Effector CD4-positive, alpha-beta T cell (primary cell): ENCODE data around the gene ARMC2.
A peak's percentile ranks its signal among the peaks of the same experiment; 100 is the strongest.

ENCODE experiments used
- DNase-seq: peaks from one replicate; pipeline ENCODE4 v3.0.0-alpha.2; 2020

Gene ARMC2

DNA sequence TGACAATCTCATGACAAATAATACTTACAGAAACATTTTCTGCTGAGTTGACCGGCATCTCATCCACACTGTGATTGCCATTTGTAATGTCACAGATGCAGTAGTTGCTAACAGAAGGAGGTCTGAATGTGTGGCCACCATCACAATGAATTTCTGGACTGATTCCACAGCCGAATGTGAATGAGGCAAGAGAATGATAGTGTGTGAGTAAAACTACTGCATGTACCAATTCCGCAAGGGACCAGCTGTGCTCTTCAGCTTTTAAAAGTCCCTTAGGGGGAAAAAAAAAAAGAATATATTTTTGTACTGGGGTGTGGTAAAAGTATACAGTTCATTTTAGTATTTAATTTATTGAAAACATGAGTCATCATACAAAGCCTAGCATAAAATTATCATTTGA, 150.3 kb downstream of the ARMC2 start:
- no peak for DNase-seq

GRCh38 chr6:108999428-108999827, 151.2 kb downstream of the ARMC2 start:
- no peak for DNase-seq

- DNase-seq, result no peak
These were observed 152.1 kb downstream of the ARMC2 start for GRCh38 chr6:109000289-109000688.

DNA sequence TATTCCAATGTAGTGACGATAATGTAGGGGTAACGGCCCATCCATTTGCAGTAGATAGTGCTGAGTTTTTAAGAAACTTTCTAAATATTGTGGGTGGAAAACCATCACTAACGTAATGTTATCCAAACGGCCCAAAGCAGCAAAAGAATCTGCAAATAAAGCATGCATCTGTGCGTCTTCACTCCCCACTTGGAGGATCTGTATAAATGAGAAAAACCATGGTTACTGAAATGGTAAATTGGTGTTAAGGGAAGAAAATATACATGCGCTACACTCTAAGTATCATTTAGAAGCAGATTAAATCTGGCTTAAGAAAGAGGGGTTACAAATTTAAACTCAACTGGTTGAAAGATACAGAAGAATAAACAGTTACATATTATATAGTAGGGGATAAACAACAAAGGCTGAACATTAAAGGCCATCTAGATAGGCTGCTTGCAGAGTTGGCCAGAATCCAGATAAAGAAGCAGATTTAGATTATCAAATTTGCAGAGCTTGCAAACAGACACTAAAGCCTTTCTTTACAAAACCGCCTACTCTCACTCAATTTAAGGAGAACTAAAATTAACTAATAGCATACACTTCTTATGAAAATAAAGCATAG, 153.2 kb downstream of the ARMC2 start:
- no peak for DNase-seq

- no peak for DNase-seq
These were observed 154.0 kb downstream of the ARMC2 start for GRCh38 chr6:109002051-109002697.

GRCh38 chr6:109002882-109003281, 154.7 kb downstream of the ARMC2 start:
- DNase-seq, result no peak

DNA sequence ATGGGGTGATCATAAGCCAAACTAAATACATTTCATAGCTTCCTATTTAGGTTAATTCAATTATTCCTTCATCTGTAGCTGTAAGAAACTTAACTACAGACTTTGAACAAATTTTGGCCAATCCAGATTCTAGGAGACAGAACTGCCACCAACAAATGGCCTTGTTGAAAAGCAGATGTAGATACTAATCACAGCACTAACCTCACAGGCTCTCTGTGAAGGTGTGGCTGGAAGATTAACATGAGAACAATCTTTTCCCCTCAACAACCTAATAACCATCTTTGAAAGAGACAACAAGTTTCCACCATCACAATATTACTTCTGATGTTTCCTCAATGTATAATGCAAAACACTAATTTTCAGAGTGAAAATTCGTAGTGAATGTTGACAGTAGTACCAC, 158.6 kb downstream of the ARMC2 start:
- no peak for DNase-seq

GRCh38 chr6:109007521-109007920, 159.3 kb downstream of the ARMC2 start:
- no peak for DNase-seq

DNA sequence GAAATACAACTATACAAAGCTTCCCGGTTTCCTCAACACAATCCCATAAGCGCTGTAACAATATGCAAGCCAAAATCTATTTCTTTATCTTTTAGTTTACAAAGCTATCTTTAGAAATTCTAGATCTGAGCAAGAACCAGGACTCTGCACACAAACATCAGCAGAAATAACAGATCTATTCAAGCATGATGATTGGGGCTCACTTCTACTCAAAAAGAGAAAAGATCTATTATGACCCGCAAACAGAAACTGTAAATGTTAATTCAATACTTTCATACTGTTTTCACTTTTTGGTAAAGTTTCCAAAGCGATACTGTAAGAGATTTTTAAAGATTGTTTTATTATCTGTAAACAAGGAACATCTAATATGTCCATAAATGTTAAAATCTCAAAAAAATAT, 159.8 kb downstream of the ARMC2 start:
- DNase-seq, result no peak

DNA sequence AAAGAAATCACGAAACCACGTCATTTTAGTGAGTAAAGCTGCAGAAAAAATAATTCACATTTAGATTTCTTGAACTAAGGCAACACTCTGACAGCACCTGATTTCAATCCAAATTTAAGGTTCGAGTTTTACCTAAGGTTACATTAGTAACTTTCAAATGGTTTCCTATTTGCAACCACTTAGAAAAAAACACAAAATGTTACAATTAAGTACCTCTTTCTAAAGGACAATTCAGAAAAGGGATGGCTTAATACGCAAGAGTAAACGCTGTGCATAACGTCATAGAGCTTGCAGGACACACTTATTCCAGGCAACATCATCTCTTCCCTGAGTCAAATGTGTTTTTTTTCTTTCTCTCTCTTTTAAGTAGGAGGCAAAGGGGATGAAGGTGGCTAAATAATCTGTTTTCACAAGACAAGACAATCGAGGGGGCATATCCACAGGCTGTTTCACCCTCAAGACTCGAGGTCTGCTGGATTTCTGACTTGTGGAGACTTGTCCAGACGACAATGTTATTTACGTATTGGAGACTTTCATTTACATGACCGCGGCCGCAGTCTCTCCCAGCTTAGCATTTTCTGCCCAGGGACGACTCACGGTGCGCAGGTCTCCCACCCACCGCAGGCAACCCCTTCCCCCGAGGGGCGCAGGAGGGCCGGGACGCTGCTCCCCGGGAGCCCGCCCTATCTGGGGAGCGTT, 160.5 kb downstream of the ARMC2 start:
- peak; percentile 2 for DNase-seq

DNA sequence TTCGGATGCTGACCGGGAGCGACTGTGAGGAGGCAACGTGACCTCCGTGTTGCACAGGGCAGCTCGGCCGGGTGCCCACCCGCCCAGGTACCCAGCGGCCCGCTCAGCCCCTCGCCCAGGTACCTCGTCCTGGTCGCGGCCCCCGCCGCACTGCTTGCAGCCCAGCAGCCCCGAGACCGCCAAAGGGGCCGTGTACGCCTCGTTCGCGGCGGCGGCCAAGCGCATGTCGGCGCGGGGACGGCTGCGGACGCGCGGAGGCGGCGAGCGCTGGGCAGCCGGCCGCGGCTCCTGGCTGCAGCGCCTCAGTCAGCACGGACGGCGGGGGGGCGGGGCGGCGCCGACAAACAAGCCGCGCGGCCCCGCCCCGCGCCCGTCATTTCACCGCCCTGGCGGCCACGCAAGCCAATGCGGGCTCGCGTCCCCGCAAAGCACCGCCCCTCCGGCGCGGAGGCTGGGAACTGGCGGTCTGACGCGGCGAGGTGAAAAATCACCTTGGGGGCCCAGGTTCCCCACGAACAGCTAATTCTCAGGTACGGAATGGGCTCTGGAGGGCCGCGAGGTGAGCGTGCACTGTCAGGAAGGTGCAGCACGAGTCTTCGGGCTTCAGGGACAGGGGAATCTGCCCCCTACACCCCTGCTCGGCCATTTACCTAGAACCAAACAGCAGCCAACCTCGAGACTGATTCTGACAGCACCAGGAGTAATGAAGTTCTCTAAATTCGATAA, 161.2 kb downstream of the ARMC2 start:
- DNase-seq, result peak; percentile 91

- no peak for DNase-seq
These were observed 161.9 kb downstream of the ARMC2 start for GRCh38 chr6:109009962-109010704.

DNA sequence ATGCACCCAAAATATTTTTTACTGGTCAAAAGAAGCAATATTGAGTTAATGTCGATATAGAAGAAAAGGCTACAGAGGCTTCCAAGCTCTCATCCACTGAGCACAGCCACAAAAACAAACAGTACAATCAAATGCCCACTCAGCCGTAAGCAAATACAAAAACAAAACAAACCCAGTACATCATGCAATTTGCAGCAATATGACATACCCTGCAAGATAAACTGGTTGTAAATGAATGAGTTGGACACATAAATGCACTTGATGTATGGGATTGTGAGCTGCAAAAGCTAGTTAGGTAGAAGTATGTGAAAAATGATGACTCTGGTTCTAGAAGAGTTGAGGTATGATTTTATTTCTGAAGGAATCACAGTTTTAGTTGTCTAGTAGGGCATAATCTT, 162.5 kb downstream of the ARMC2 start:
- DNase-seq, result no peak

DNA sequence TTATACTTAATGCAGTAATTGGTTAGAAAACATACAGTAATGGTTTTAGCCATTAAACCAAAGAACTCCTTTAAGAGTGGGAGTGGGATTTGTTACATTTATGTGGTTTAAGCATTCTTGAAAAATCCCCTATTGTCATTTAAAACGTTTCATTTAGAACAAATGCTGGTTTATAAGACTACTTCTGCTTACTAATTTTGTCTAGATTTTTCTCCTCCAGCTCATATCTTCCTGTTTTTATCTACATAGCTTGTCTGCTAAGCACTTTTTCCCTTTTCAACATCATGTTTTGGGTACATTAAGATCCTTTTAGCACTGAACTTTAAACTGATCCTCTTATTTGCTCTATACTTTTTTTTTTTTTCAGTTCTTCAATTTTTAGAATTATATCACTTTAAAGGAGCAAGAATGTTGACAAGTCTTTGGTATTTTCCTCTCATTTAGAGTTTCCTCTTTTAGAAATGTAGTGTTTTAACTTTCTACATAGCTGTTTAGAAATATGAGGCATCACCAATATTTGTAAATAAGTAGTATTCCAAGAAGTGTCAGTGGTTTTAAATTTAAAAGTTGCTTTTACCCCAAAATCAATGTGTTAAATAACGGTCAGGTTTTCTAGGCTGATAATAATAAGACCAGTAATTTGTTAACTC, 165.6 kb downstream of the ARMC2 start:
- DNase-seq, result no peak

DNA sequence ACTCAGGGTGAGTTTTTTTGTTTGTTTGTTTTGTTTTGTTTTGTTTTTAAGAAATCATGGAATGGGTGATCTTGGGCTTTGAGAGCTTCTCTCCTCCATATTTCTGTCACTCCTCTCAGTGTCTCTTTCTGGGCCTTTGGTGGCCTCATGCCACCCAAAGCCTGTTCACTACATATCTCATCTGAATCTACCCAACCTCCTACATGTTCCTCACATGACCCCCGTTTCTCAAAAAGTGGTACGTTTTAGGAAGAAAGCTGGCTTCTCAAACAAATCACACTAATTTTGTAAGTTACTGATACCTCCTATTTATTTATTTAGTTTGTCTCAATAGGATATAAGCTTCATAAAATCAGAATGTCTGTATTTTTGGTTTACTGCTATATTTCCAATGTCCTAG, 166.4 kb downstream of the ARMC2 start:
- no peak for DNase-seq

DNA sequence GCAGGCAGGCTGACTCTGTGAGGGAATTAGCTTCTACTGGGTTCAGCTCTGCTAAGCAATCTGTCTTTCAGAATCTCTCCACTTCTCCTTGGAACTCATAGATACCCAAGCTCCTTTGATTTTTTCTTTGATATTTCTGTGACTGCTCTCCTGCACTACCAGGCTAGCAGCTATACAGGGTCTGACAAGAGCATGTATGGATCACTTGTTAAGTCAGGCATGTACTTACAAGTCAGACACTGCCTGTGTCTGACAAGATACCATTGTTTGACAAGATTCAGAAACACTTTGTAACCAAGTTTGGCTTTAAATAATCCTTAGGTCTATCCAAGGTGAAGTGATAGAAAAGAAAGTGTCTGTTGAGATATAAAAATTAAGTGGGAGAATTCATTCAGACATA, 167.0 kb downstream of the ARMC2 start:
- no peak for DNase-seq

DNA sequence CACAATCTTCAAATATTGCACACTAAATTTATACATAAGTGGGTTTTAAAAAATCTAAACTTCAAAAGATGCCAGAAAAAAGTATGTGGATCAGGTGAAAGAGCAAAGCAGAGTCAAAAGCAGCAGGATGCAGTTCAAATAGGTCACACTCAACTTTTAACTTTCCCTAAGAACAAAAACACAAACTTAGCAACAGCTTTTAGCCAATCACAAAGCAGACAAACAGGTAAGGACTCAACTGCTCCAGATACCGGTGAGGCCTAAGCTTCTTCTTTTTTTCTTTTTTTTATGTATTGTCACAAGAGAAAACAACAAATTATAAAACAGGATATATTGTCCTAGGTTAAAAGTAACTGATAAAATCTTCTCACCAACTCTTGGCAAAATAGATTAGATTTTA, 171.7 kb downstream of the ARMC2 start:
- no peak for DNase-seq

DNA sequence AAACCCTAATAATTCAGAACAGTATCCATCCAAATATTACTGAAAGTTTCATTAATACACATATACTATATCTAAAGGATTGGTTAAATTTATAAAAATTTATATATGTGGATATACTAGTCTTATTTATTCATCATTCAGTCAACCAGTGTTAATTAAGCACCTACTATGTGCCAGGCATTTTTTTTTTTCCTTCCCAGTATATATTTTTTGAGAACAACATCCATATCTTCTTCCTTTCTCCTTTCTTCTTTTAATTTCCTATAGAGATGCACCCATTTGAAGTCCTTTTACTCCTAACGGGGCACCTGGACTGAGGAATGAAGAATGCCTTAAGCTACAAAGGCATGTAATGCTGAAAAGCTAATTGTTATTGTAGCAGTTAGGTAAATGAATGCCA, 173.6 kb downstream of the ARMC2 start:
- DNase-seq, result no peak

GRCh38 chr6:109023356-109023925, 175.2 kb downstream of the ARMC2 start:
- no peak for DNase-seq
